WERI-Rb-1 (cell line): ENCODE measurements around the gene HCRTR1.

ENCODE experiments used
- DNase-seq: peaks from one replicate; pipeline ENCODE4 v3.0.0-alpha.2; 2020
- H3K27ac ChIP-seq: fragments of 250-450 bp; sonication (Bioruptor Pico); 2 replicates; pipeline ENCODE4 v1.5.1; 2020; ENCODE audit warnings: mild to moderate bottlenecking, moderate library complexity
- H3K27me3 ChIP-seq: fragments of 250-450 bp; sonication (Bioruptor Pico); 2 replicates; pipeline ENCODE4 v1.5.1; 2021; ENCODE audit warnings: mild to moderate bottlenecking, low read depth, moderate library complexity; ENCODE audit not compliant: insufficient read depth, severe bottlenecking
- H3K36me3 ChIP-seq: fragments of 250-450 bp; sonication (Bioruptor Pico); 2 replicates; pipeline ENCODE4 v1.5.1; 2020; ENCODE audit warnings: mild to moderate bottlenecking, moderate library complexity
- H3K4me3 ChIP-seq: 2 replicates; pipeline ENCODE4 v1.5.1; 2011; ENCODE audit warnings: low read depth, mild to moderate bottlenecking, control low read depth, low read length
- H3K9me3 ChIP-seq: fragments of 250-450 bp; sonication (Bioruptor Pico); 2 replicates; pipeline ENCODE4 v1.5.1; 2021; ENCODE audit warnings: mild to moderate bottlenecking, moderate library complexity; ENCODE audit not compliant: severe bottlenecking
- CTCF ChIP-seq: IDR thresholded peaks from 2 replicates; pipeline ENCODE4 v1.5.1; 2011; ENCODE audit warnings: low read depth, mild to moderate bottlenecking, control low read depth, inconsistent platforms, low read length

The HCRTR1 gene

DNA sequence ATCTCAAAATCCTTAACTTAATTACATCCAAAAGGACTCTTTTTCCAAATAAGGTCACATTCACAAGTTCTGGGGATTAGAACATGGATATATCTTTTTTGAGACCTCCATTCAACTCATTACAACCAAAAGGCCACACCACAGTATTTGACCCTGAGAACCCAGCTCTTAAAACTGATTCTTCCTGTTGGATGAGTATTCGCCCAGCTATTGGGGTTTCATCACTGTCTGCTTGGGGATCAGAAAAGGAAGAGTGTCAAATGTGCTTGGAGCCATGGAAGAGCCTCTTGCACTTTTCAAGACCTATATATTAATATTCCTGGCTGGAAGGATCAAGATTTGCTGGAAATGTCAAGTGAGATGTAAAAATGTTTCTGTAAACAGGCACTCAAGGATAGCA, 46.6 kb upstream of the HCRTR1 start:
- Histone ChIP-seq H3K4me3 (no peak overlapping the region), H3K36me3 (no peaks in the 10 kb centered on the region), H3K9me3 (no peaks in the 10 kb centered on the region), H3K27me3 (no peaks in the 10 kb centered on the region), H3K27ac (no peak overlapping the region)
- no peak for TF ChIP-seq CTCF
- DNase-seq = no peak

DNA sequence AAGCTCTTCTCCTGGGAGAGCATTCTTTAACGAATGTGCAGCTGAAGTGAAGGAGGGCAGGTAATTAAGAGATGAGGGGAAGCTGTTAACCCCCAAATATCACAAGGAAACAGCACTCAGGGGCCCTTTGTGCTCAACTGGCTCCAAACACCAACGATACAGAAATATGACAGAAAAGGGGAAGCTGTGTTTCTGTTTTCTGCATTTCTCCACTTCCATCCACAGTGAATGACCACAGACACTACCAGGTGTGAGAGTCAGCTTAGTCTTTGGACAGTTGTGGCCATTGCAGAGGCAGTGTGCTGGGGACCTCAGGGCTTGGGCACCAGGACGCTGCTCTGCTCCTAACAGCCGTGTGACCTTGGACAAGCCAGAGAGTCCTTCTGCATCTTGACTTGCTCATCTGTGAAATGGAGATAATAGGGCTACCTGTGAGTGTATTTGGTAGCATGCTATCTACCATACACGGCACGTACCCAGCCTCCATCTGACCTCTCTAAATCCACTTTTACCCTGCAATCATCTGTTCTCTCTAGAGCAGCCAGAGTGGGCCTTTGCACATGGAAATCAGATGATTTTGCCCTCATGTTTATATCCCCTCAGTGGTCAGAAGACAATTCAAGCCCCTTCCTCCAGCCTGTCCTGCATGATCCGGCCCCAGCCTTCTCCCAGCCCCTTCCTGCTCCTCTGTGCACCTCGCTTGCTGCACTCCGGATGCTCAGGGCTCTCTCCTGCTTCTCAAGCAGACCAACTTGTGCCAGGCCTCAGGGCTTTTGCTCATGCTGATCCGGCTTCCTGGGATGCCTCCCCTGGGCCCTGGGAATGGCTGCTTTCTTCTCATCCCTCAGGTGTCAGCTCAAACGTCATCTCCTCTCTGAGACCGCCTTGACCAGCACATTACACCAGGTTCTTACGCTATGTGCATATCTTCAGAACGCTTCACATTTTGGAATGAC, 45.9 kb upstream of the HCRTR1 start:
- H3K36me3 ChIP-seq = no peaks in the 10 kb centered on the region
- H3K4me3 ChIP-seq = no peak overlapping the region
- DNase-seq = no peak
- TF ChIP-seq CTCF = no peak
- H3K27ac ChIP-seq = no peak overlapping the region
- H3K9me3 ChIP-seq = no peaks in the 10 kb centered on the region
- no peaks in the 10 kb centered on the region for H3K27me3 ChIP-seq

DNA sequence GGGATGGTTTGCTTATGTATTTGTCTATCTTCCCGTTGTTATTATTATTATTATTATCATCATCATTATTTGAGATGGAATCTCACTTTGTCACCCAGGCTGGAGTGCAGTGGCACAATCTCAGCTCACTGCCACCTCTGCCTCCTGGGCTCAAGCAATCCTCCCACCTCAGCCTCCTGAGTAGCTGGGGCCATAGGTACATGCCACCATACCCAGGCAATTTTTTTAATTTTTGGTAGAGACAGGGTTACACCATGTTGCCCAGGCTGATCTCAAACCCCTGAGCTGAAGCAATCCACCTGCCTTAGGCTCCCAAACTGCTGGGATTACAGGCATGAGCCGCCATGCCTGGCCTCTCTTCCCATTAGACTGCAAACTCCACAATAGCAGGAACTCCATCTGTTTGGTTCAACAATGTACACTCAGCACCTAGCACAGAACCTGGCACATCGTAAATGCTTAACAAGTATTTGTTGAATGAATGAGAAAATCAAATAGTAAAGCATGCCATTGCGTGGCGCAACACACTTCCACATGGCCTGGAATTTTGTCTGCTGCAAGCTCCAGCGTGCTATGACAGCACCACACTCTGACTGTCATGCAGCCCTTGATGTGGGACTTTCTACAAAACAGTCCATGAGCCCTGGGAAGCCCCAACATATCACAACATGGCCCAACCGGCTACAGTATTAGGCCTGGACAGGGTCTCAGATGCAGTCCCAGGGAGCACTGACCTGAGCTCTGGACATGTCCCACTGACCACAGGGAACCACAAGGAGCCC, 45.0 kb upstream of the HCRTR1 start:
- Histone ChIP-seq H3K36me3 (no peaks in the 10 kb centered on the region), H3K4me3 (no peak overlapping the region), H3K27me3 (no peaks in the 10 kb centered on the region), H3K9me3 (no peaks in the 10 kb centered on the region), H3K27ac (no peak overlapping the region)
- DNase-seq = no peak
- TF ChIP-seq CTCF = no peak

- H3K27ac ChIP-seq = no peak overlapping the region
- H3K4me3 ChIP-seq = no peak overlapping the region
- no peak for TF ChIP-seq CTCF
Measured at GRCh38 chr1:31573261-31573660, 44.2 kb upstream of the HCRTR1 start.

GRCh38 chr1:31574749-31575368, 42.6 kb upstream of the HCRTR1 start:
- Histone ChIP-seq H3K27me3 (no peaks in the 10 kb centered on the region), H3K36me3 (no peaks in the 10 kb centered on the region), H3K9me3 (no peaks in the 10 kb centered on the region), H3K4me3 (no peak overlapping the region), H3K27ac (no peak overlapping the region)
- DNase-seq = no peak
- no peak for TF ChIP-seq CTCF

More at GRCh38 chr1:31573261-31573660, 44.2 kb upstream of the HCRTR1 start:
- Histone ChIP-seq H3K36me3 (no peaks in the 10 kb centered on the region), H3K9me3 (no peaks in the 10 kb centered on the region), H3K27me3 (no peaks in the 10 kb centered on the region)
- DNase-seq = no peak
